HCT116 (cell line): ENCODE measurements around the gene COA8. TPM values are rescaled to one million over a fixed set of nuclear protein-coding genes. Genes with fewer than 3 reads are reported as not detected.

ENCODE experiments used
- ATAC-seq: fragments of 200-7000 bp; cut with Tn5 transposase; 2 replicates; pipeline ENCODE4 v1.9.1; 2020; ENCODE audit warnings: mild to moderate bottlenecking, moderate library complexity
- BruUV-seq: library from RNA; stranded (reverse); fragments of 400-500 nt; replicated peaks from 2 replicates; lab custom pipeline; 2021; lab: Mats Ljungman, UMichigan
- CTCF ChIA-PET: fragments of 300-600 bp; sonication (Branson Sonifier 250); formaldehyde crosslinking; loops from one replicate; lab custom pipeline; 2021; ENCODE audit warnings: antibody characterized with exemption; lab: Charles Lee
- POLR2A ChIA-PET: fragments of 300-600, 350-600 bp; sonication (Branson Sonifier 250); formaldehyde crosslinking; loops from one replicate; lab custom pipeline; 2021; ENCODE audit warnings: antibody characterized with exemption; lab: Charles Lee
- RAD21 ChIA-PET, 2 experiments: fragments of 300-600 bp; sonication (Branson Sonifier 250); formaldehyde crosslinking; loops; one replicate each; lab custom pipeline; 2023; ENCODE audit warnings: low total read pairs in 2 of 2; ENCODE audit not compliant: uncharacterized antibody in 2 of 2, unreplicated experiment in 2 of 2, low non-redundant PET in 1 of 2; lab: Charles Lee
- DNase-seq: peaks from one replicate; pipeline ENCODE4 v3.0.0-alpha.2; 2010; ENCODE audit warnings: low read depth, low spot score
- H2AFZ ChIP-seq: fragments of 200-600 bp; shearing (Covaris generic), sonication (generic); 2 replicates; pipeline ENCODE4 v1.6.1; 2017; ENCODE audit warnings: low read depth, mixed run types, mixed read lengths, antibody characterized with exemption, low read length; ENCODE audit not compliant: poor library complexity, severe bottlenecking
- H3K27ac ChIP-seq: 2 replicates; pipeline ENCODE4 v1.5.1; 2012; ENCODE audit warnings: low read depth, low read length
- H3K27me3 ChIP-seq: fragments of 200-600 bp; sonication (generic); 2 replicates; pipeline ENCODE4 v1.6.1; 2016; ENCODE audit warnings: mixed run types, low read length, mixed read lengths; ENCODE audit not compliant: insufficient read depth
- H3K36me3 ChIP-seq, 2 experiments: fragments of 200-500 bp in 1 of 2; fragments of 200-600 bp in 1 of 2; sonication (Bioruptor generic) in 1 of 2; sonication (generic) in 1 of 2; 2 replicates each; pipeline versions ENCODE4 v1.5.1 to v1.6.1; 2014 to 2016; ENCODE audit warnings: low read length in 2 of 2, inconsistent platforms in 1 of 2, mixed read lengths in 1 of 2, mixed run types in 1 of 2; ENCODE audit not compliant: insufficient read depth in 2 of 2, control insufficient read depth in 1 of 2
- H3K4me1 ChIP-seq, 2 experiments: fragments of 200-600 bp in 1 of 2; sonication (generic) in 1 of 2; 2 replicates each; pipeline versions ENCODE4 v1.5.1 to v1.6.1; 2012 to 2017; ENCODE audit warnings: low read length in 2 of 2, inconsistent platforms in 1 of 2, mild to moderate bottlenecking in 1 of 2, mixed read lengths in 1 of 2, mixed run types in 1 of 2, moderate library complexity in 1 of 2; ENCODE audit not compliant: insufficient read depth in 2 of 2, control insufficient read depth in 1 of 2
- H3K4me2 ChIP-seq: fragments of 200-600 bp; sonication (generic); 2 replicates; pipeline ENCODE4 v1.6.1; 2017; ENCODE audit warnings: mixed run types, low read length, mixed read lengths
- H3K4me3 ChIP-seq, 2 experiments: fragments of 200-600 bp in 1 of 2; sonication (generic) in 1 of 2; replicated peaks in 1 of 2; 2 replicates each; pipeline ENCODE4 v1.5.1; 2011 to 2016; ENCODE audit warnings: low read length in 2 of 2, control low read depth in 1 of 2, low read depth in 1 of 2, mild to moderate bottlenecking in 1 of 2, mixed read lengths in 1 of 2, mixed run types in 1 of 2
- H3K79me2 ChIP-seq: fragments of 200-600 bp; sonication (generic); 2 replicates; pipeline ENCODE4 v1.6.1; 2017; ENCODE audit warnings: mild to moderate bottlenecking, mixed run types, low read length, moderate library complexity, mixed read lengths; ENCODE audit not compliant: insufficient read depth
- H3K9ac ChIP-seq: fragments of 200-600 bp; sonication (generic); 2 replicates; pipeline ENCODE4 v1.6.1; 2016; ENCODE audit warnings: low read length, mixed read lengths
- H3K9me2 ChIP-seq: fragments of 200-600 bp; sonication (generic), shearing (Covaris generic); 2 replicates; pipeline ENCODE4 v1.6.1; 2017; ENCODE audit warnings: mixed run types, mild to moderate bottlenecking, moderate library complexity; ENCODE audit not compliant: insufficient read depth
- H3K9me3 ChIP-seq, 2 experiments: fragments of 200-500 bp in 1 of 2; fragments of 200-600 bp in 1 of 2; sonication (Bioruptor generic) in 1 of 2; sonication (generic) in 1 of 2; 2 replicates each; pipeline ENCODE4 v1.6.1; 2014 to 2017; ENCODE audit warnings: low read length in 2 of 2, mixed read lengths in 2 of 2, inconsistent platforms in 1 of 2, low read depth in 1 of 2, mild to moderate bottlenecking in 1 of 2, mixed run types in 1 of 2, moderate library complexity in 1 of 2; ENCODE audit not compliant: control insufficient read depth in 1 of 2, insufficient read depth in 1 of 2
- H4K20me1 ChIP-seq: fragments of 200-600 bp; sonication (generic), shearing (Covaris generic); 2 replicates; pipeline ENCODE4 v1.6.1; 2017; ENCODE audit warnings: mixed run types, mild to moderate bottlenecking, moderate library complexity; ENCODE audit not compliant: insufficient read depth
- ELF1 ChIP-seq: IDR thresholded peaks from 2 replicates; pipeline ENCODE4 v1.6.1; 2012; ENCODE audit warnings: low read depth, borderline replicate concordance
- EZH2 ChIP-seq: fragments of 200-600 bp; sonication (generic); IDR thresholded peaks from 2 replicates; pipeline ENCODE4 v1.6.1; 2017; ENCODE audit warnings: antibody characterized with exemption, mixed run types
- EZH2phosphoT487 ChIP-seq: fragments of 200-600 bp; IDR thresholded peaks from 2 replicates; pipeline ENCODE4 v1.6.1; 2018; ENCODE audit warnings: antibody characterized with exemption, borderline replicate concordance
- POLR2AphosphoS5 ChIP-seq: IDR thresholded peaks from 2 replicates; pipeline ENCODE4 v1.6.1; 2011; ENCODE audit warnings: mild to moderate bottlenecking, low read depth, low read length, moderate library complexity
- SIN3A ChIP-seq: IDR thresholded peaks from 2 replicates; pipeline ENCODE4 v1.6.1; 2012; ENCODE audit warnings: low read depth
- SRF ChIP-seq: IDR thresholded peaks from 2 replicates; pipeline ENCODE4 v1.6.1; 2012; ENCODE audit warnings: low read depth
- YY1 ChIP-seq: IDR thresholded peaks from 2 replicates; pipeline ENCODE4 v1.6.1; 2011; ENCODE audit warnings: low read length, low read depth, moderate library complexity, mild to moderate bottlenecking; ENCODE audit not compliant: insufficient replicate concordance; ENCODE audit errors: extremely low read depth
- ZNF274 ChIP-seq: fragments of 200-500 bp; sonication (Bioruptor generic); IDR thresholded peaks from 2 replicates; pipeline ENCODE4 v1.6.1; 2014; ENCODE audit warnings: mild to moderate bottlenecking, low read depth, low read length, inconsistent platforms
- intact Hi-C: fragments of 100-400 bp; cut with micrococcal nuclease; formaldehyde crosslinking; loops from 2 replicates; pipeline ENCODE4 v1.10.0; 2022
- total RNA-seq: library from RNA; stranded (reverse); gene quantifications from one replicate; pipeline ENCODE4 v1.2.1, GENCODE V29; 2021; ENCODE audit not compliant: unreplicated experiment
- TF ChIP-seq, protein P1 (sequence below), 3 experiments: fragments of 200-600 bp in 1 of 3; sonication (generic) in 1 of 3; IDR thresholded peaks in 2 of 3; conservative IDR thresholded peaks in 1 of 3; 2 replicates each; pipeline ENCODE4 v1.5.1; 2012 to 2017; ENCODE audit warnings: low read depth in 2 of 3, low read length in 2 of 3, antibody characterized with exemption in 1 of 3, borderline replicate concordance in 1 of 3, control low read depth in 1 of 3, mild to moderate bottlenecking in 1 of 3, mixed read lengths in 1 of 3, mixed run types in 1 of 3, moderate library complexity in 1 of 3; ENCODE audit not compliant: insufficient read depth in 1 of 3
- TF ChIP-seq, protein P2 (sequence below): IDR thresholded peaks from 2 replicates; pipeline ENCODE4 v1.6.1; 2012

COA8 gene
- total RNA-seq, 1 experiment from 2014 or later, result 29.4 TPM

DNA sequence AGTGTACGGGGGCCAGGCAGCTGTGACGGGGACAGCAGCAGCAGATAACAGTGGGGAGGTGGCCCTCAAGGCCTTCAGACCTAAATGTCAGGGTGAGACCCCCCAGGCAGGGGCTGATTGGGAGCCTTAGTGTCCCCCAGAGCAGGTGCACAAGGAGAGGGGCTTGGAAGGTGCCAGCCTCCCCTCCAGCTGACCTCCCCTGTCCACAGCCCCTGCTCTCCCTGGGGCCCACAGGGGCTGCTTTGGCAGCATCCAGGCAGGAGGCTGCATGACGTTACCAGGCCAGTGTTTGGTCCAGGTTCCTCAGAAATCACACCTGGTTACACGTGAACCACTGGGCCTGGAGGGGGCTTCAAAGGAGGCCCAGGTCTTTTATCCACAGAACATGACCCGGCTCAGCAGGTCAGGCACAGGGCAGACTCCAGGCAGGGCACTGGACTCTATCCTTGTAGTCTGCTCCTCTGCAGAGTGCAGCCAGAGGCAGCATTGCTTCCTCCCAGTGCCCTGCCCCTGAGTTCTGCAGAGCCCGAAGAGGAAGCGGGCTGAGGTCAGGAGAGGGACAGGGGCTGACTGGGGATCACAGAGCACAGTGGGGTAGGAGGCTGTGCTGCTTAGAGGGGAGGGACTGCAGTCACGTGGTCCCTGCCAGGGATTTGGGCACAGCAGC is 36.4 kb upstream of the COA8 start:
- Histone ChIP-seq H3K9me3 (no peaks in the 10 kb centered on the region), H3K27ac (no peak overlapping the region), H3K9me2 (no peaks in the 10 kb centered on the region), H3K9ac (no peak overlapping the region), H3K36me3 (peaks cover 0 to 14% of the 10 kb centered on the region in 2 experiments; a peak in 1 of 4 replicates), H3K79me2 (peaks cover 29% of the 10 kb centered on the region), H2AFZ (no peak overlapping the region), H3K4me1 (peaks cover 15 to 40% of the 10 kb centered on the region in 2 experiments; a peak in 3 of 4 replicates), H3K4me2 (no peak overlapping the region), H3K4me3 (no peak overlapping the region), H3K27me3 (no peaks in the 10 kb centered on the region), H4K20me1 (no peaks in the 10 kb centered on the region)
- intact Hi-C loops, result no loop called here
- ChIA-PET RAD21 (no interaction called here), POLR2A (no interaction called here), CTCF (no interaction called here)
- ATAC-seq (no peak), DNase-seq (no peak)
- TF ChIP-seq ELF1, result no peak
- no peak for TF ChIP-seq SIN3A
- no peak for TF ChIP-seq EZH2phosphoT487
- TF ChIP-seq, protein P1, sequence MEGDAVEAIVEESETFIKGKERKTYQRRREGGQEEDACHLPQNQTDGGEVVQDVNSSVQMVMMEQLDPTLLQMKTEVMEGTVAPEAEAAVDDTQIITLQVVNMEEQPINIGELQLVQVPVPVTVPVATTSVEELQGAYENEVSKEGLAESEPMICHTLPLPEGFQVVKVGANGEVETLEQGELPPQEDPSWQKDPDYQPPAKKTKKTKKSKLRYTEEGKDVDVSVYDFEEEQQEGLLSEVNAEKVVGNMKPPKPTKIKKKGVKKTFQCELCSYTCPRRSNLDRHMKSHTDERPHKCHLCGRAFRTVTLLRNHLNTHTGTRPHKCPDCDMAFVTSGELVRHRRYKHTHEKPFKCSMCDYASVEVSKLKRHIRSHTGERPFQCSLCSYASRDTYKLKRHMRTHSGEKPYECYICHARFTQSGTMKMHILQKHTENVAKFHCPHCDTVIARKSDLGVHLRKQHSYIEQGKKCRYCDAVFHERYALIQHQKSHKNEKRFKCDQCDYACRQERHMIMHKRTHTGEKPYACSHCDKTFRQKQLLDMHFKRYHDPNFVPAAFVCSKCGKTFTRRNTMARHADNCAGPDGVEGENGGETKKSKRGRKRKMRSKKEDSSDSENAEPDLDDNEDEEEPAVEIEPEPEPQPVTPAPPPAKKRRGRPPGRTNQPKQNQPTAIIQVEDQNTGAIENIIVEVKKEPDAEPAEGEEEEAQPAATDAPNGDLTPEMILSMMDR (IDR thresholded peaks at IDR 0.05 in 2 of 3, conservative IDR thresholded peaks at IDR 0.05 in 1 of 3; ENCODE audit: borderline replicate concordance in 1 of 3, insufficient read depth in 1 of 3, low read depth in 2 of 3, low read length in 2 of 3), result no peak
- no TSS peak for BruUV-seq

DNA sequence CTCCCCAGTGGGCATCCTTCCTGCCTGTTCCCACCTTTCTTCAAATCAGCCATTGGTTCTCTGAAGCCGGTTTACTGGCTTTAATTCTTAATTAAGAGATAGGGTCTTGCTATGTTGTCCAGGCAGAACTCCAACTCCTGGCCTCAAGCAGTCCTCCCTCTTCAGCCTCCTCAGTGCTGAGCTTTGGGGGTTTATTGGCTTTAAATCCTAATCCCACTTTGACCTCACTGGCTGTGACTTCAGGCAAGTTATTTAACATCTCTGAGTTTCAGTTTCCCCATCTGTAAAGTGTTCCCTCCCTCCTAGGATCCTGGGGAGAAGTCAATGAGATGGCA is 35.9 kb upstream of the COA8 start:
- ChIA-PET POLR2A (no interaction called here), CTCF (interaction anchor here (2.9 kb wide), 1 partner anchor 8 kb away, joined by 16 read pairs; no protein-coding TSS in a partner anchor), RAD21 (no interaction called here)
- Histone ChIP-seq H3K36me3 (peaks cover 0 to 14% of the 10 kb centered on the region in 2 experiments; a peak in 1 of 4 replicates), H4K20me1 (no peaks in the 10 kb centered on the region), H3K9ac (no peak overlapping the region), H3K27me3 (no peaks in the 10 kb centered on the region), H3K4me1 (peaks cover 15 to 40% of the 10 kb centered on the region in 2 experiments; a peak in 3 of 4 replicates), H3K4me3 (no peak overlapping the region), H3K9me2 (no peaks in the 10 kb centered on the region), H2AFZ (no peak overlapping the region), H3K27ac (no peak overlapping the region), H3K4me2 (no peak overlapping the region), H3K9me3 (no peaks in the 10 kb centered on the region), H3K79me2 (peaks cover 34% of the 10 kb centered on the region)
- no peak for DNase-seq
- intact Hi-C loops, result no loop called here
- TF ChIP-seq, protein P2, sequence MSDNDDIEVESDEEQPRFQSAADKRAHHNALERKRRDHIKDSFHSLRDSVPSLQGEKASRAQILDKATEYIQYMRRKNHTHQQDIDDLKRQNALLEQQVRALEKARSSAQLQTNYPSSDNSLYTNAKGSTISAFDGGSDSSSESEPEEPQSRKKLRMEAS, result no peak
- TF ChIP-seq YY1 (no peak), SRF (no peak), POLR2AphosphoS5 (no peak), EZH2 (no peak), ZNF274 (no peak), EZH2phosphoT487 (no peak)
- BruUV-seq, result no TSS peak
- ATAC-seq, result no peak
